ENCODE measurements around the gene CDK8. TPM values are rescaled to one million over a fixed set of nuclear protein-coding genes. Genes with fewer than 3 reads are reported as not detected.

CDK8 gene
- total RNA-seq, 1 experiment from 2014 or later: 9.4 TPM

DNA sequence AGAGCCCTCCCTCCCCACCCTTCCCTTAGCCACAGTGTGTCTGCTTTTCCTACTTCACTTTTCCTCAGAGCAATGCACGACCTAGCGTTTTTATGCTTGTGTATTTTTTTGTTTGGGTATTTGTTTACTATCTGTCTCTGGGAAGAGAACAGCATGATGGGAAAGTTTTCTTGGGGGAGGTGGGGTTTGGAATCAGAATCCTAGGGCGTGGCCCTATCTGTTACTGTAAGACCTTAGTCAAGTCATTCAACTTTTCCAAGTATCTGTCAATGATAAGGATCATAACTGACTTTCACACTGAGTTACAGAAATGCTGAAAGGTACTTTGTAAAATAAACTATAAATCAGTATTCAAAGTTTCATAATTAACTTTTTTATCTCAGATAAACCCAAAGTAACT lies 157.3 kb downstream of the CDK8 start:
- no peak for DNase-seq
- CTCF ChIA-PET: no interaction called here
- H3K27me3 Mint-ChIP-seq (ENCODE audit: unreplicated experiment): no peaks in the 10 kb centered on the region
- no peaks in the 10 kb centered on the region for H3K4me1 Mint-ChIP-seq (ENCODE audit: low read depth, unreplicated experiment)
- intact Hi-C loops (cut with micrococcal nuclease; ENCODE audit: unreplicated experiment): no loop called here
- no peak overlapping the region for H3K4me3 Mint-ChIP-seq (ENCODE audit: low read depth, unreplicated experiment)
- H3K9me3 Mint-ChIP-seq (ENCODE audit: low read depth, unreplicated experiment): no peaks in the 10 kb centered on the region
- no peaks in the 10 kb centered on the region for H3K36me3 Mint-ChIP-seq (ENCODE audit: insufficient read depth, unreplicated experiment)
- no peak overlapping the region for H3K27ac Mint-ChIP-seq (ENCODE audit: unreplicated experiment)
- BruUV-seq (replicated peaks): no TSS peak
- TF ChIP-seq, protein P1, sequence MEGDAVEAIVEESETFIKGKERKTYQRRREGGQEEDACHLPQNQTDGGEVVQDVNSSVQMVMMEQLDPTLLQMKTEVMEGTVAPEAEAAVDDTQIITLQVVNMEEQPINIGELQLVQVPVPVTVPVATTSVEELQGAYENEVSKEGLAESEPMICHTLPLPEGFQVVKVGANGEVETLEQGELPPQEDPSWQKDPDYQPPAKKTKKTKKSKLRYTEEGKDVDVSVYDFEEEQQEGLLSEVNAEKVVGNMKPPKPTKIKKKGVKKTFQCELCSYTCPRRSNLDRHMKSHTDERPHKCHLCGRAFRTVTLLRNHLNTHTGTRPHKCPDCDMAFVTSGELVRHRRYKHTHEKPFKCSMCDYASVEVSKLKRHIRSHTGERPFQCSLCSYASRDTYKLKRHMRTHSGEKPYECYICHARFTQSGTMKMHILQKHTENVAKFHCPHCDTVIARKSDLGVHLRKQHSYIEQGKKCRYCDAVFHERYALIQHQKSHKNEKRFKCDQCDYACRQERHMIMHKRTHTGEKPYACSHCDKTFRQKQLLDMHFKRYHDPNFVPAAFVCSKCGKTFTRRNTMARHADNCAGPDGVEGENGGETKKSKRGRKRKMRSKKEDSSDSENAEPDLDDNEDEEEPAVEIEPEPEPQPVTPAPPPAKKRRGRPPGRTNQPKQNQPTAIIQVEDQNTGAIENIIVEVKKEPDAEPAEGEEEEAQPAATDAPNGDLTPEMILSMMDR (IDR thresholded peaks at IDR 0.05; ENCODE audit: unreplicated experiment): no peak

DNA sequence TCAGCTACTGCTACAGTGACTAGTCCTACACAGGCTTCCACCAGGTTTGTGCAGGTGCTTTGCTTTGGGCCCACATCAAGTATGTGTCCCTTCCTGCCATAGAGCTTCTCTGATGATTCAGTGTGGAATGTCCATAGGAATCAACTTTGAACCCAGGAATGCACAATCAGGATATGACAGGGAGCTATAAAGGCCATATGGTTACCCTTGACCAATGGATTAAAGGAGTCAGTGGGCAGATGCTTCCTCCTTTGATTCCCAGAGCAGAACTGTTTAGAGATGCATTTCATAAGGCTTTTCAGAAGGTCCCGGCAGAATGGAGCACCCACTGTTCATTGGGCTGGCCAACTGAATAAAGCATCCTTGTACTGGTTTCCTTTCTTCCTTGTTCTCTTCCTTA lies 158.3 kb downstream of the CDK8 start:
- intact Hi-C loops (cut with micrococcal nuclease; ENCODE audit: unreplicated experiment): no loop called here
- H3K36me3 Mint-ChIP-seq (ENCODE audit: insufficient read depth, unreplicated experiment): no peaks in the 10 kb centered on the region

DNA sequence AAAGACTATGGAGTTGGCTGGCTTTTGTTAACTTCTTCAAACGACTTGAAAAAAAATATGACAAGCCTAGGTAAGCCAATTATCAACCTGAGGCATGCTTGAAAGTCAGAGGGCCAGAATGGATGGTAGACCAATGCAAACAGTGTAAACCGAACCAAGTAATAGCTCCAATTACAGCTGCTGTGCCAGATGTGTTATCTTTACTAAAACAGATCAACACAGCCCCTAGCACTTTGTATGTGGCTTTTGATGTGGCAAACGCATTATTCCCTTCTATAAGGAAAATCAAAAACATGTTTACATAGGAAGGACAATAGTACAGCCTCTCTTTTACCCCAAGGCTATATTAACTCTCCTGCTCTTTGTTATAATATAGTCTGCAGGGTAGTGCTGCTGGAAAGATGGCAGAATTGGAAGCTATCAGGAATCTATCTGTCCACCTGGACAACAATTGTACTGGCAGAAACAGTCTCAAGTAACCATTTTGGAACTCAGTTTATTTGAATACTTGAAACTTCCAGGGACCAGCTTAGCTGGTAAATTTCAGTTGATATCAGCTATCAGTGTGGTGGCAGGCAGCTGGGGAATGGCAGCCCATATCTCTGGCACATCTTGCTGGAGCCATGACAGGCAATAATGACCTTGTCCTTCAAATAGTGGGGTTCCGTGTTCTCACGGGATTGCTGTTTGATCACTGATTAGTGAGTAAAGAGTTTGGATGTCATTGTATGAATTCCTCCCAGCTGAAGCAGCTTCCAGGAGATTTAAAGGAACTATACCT lies 159.2 kb downstream of the CDK8 start:
- BruUV-seq (replicated peaks): no TSS peak
- CTCF ChIA-PET: interaction anchor here (0.5 kb wide), 1 partner anchor 9 kb away, joined by 4 read pairs; no protein-coding TSS in a partner anchor

More for the DNA sequence above, 158.3 kb downstream of the CDK8 start:
- TF ChIP-seq, protein P1 (IDR thresholded peaks at IDR 0.05; ENCODE audit: unreplicated experiment): no peak
- H3K4me3 Mint-ChIP-seq (ENCODE audit: low read depth, unreplicated experiment): no peak overlapping the region
- no TSS peak for BruUV-seq (replicated peaks)
- CTCF ChIA-PET: no interaction called here
- no peaks in the 10 kb centered on the region for H3K4me1 Mint-ChIP-seq (ENCODE audit: low read depth, unreplicated experiment)
- no peaks in the 10 kb centered on the region for H3K9me3 Mint-ChIP-seq (ENCODE audit: low read depth, unreplicated experiment)
- no peaks in the 10 kb centered on the region for H3K27me3 Mint-ChIP-seq (ENCODE audit: unreplicated experiment)
- H3K27ac Mint-ChIP-seq (ENCODE audit: unreplicated experiment): no peak overlapping the region
- DNase-seq: no peak

DNA sequence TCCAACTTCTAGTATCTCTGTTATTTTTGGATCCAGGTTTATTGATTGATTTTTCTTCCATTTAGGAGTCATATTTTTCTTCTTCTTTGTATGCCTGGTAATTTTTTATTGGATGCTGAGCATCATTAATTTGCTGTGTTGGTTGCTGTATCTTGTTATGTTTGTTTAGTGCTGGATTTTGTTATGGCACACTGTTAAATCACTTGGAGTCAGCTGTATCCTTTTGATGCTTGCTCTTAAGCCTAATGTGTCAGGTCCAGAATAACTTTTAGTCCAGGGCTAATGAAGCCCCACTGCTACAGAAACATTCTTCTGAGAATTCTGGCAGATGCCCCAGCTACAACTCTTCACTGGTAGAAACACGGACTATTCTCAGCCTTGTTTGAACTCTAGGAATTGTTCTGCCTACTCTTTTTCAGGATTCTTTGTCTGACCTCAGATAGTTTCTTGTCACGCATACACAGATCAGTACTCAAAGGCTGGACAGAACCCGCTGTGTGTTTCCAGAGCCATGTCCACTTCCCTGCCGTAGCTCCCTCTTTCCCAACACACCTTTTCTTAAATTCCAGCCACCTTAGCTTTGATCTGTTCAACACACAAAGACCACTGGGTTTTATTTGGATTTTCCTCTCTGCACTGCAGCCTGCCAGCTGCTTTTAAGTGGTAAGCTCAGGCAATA lies 166.5 kb downstream of the CDK8 start:
- DNase-seq: no peak
- H3K27me3 Mint-ChIP-seq (ENCODE audit: unreplicated experiment): no peaks in the 10 kb centered on the region
- no peaks in the 10 kb centered on the region for H3K9me3 Mint-ChIP-seq (ENCODE audit: low read depth, unreplicated experiment)
- H3K4me1 Mint-ChIP-seq (ENCODE audit: low read depth, unreplicated experiment): no peaks in the 10 kb centered on the region
- H3K4me3 Mint-ChIP-seq (ENCODE audit: low read depth, unreplicated experiment): no peak overlapping the region
- intact Hi-C loops (cut with micrococcal nuclease; ENCODE audit: unreplicated experiment): no loop called here
- H3K27ac Mint-ChIP-seq (ENCODE audit: unreplicated experiment): no peak overlapping the region
- CTCF ChIA-PET: no interaction called here
- TF ChIP-seq, protein P1 (IDR thresholded peaks at IDR 0.05; ENCODE audit: unreplicated experiment): no peak
- no peaks in the 10 kb centered on the region for H3K36me3 Mint-ChIP-seq (ENCODE audit: insufficient read depth, unreplicated experiment)
- no TSS peak for BruUV-seq (replicated peaks)

More for the DNA sequence above, 159.2 kb downstream of the CDK8 start:
- Mint-ChIP-seq H3K36me3 (ENCODE audit: insufficient read depth, unreplicated experiment) (no peaks in the 10 kb centered on the region), H3K9me3 (ENCODE audit: low read depth, unreplicated experiment) (no peaks in the 10 kb centered on the region), H3K4me1 (ENCODE audit: low read depth, unreplicated experiment) (no peaks in the 10 kb centered on the region), H3K27me3 (ENCODE audit: unreplicated experiment) (no peaks in the 10 kb centered on the region), H3K27ac (ENCODE audit: unreplicated experiment) (no peak overlapping the region), H3K4me3 (ENCODE audit: low read depth, unreplicated experiment) (no peak overlapping the region)
- TF ChIP-seq, protein P1 (IDR thresholded peaks at IDR 0.05; ENCODE audit: unreplicated experiment): no peak
- intact Hi-C loops (cut with micrococcal nuclease; ENCODE audit: unreplicated experiment): no loop called here
- no peak for DNase-seq
